HL-60 (cell line): ENCODE data around the gene COL18A1.

Experiments
- CTCF ChIP-seq: IDR thresholded peaks from one replicate; pipeline ENCODE4 v1.5.1; 2011; ENCODE audit warnings: low read length, control low read depth, inconsistent platforms; ENCODE audit not compliant: insufficient read depth
- GABPA ChIP-seq: IDR thresholded peaks from 2 replicates; pipeline ENCODE4 v1.6.1; 2012; ENCODE audit warnings: low read depth
- POLR2AphosphoS5 ChIP-seq: IDR thresholded peaks from 2 replicates; pipeline ENCODE4 v1.6.1; 2012; ENCODE audit warnings: low read depth
- SPI1 ChIP-seq: IDR thresholded peaks from 2 replicates; pipeline ENCODE4 v1.6.1; 2012; ENCODE audit warnings: low read depth, mild to moderate bottlenecking, borderline replicate concordance
- TF ChIP-seq, protein P1 (sequence below): IDR thresholded peaks from 2 replicates; pipeline ENCODE4 v1.6.1; 2012; ENCODE audit warnings: low read depth; ENCODE audit not compliant: insufficient replicate concordance

DNA sequence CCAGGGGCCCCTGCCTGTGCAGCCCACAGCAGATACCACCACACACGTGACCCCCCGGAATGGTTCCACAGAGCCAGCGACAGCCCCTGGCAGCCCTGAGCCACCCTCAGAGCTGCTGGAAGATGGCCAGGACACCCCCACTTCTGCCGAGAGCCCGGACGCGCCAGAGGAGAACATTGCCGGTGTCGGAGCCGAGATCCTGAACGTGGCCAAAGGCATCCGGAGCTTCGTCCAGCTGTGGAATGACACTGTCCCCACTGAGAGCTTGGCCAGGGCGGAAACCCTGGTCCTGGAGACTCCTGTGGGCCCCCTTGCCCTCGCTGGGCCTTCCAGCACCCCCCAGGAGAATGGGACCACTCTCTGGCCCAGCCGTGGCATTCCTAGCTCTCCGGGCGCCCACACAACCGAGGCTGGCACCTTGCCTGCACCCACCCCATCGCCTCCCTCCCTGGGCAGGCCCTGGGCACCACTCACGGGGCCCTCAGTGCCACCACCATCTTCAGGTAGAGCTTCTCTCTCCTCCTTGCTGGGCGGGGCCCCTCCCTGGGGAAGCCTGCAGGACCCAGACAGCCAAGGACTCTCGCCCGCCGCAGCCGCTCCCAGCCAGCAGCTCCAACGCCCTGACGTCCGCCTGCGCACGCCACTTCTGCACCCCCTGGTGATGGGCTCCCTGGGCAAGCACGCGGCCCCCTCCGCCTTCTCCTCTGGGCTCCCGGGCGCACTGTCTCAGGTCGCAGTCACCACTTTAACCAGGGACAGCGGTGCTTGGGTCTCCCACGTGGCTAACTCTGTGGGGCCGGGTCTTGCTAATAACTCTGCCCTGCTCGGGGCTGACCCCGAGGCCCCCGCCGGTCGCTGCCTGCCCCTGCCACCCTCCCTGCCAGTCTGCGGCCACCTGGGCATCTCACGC is 51.0 kb downstream of the COL18A1 start:
- TF ChIP-seq CTCF, result no peak
- no peak for TF ChIP-seq POLR2AphosphoS5
- TF ChIP-seq GABPA, result no peak
- TF ChIP-seq, protein P1, sequence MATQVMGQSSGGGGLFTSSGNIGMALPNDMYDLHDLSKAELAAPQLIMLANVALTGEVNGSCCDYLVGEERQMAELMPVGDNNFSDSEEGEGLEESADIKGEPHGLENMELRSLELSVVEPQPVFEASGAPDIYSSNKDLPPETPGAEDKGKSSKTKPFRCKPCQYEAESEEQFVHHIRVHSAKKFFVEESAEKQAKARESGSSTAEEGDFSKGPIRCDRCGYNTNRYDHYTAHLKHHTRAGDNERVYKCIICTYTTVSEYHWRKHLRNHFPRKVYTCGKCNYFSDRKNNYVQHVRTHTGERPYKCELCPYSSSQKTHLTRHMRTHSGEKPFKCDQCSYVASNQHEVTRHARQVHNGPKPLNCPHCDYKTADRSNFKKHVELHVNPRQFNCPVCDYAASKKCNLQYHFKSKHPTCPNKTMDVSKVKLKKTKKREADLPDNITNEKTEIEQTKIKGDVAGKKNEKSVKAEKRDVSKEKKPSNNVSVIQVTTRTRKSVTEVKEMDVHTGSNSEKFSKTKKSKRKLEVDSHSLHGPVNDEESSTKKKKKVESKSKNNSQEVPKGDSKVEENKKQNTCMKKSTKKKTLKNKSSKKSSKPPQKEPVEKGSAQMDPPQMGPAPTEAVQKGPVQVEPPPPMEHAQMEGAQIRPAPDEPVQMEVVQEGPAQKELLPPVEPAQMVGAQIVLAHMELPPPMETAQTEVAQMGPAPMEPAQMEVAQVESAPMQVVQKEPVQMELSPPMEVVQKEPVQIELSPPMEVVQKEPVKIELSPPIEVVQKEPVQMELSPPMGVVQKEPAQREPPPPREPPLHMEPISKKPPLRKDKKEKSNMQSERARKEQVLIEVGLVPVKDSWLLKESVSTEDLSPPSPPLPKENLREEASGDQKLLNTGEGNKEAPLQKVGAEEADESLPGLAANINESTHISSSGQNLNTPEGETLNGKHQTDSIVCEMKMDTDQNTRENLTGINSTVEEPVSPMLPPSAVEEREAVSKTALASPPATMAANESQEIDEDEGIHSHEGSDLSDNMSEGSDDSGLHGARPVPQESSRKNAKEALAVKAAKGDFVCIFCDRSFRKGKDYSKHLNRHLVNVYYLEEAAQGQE, result no peak
- TF ChIP-seq SPI1, result no peak
